PFSK-1 (cell line): Measurements from ENCODE around the gene STXBP1.

ENCODE experiments used
- FOXP2 ChIP-seq: optimal IDR thresholded peaks from 2 replicates; pipeline ENCODE3; 2011; ENCODE audit warnings: borderline replicate concordance, control low read depth, inconsistent platforms; ENCODE audit not compliant: insufficient read depth; ENCODE audit errors: extremely low read length, extremely low read depth
- POLR2AphosphoS5 ChIP-seq: IDR thresholded peaks from 2 replicates; pipeline ENCODE4 v1.6.1; 2012; ENCODE audit warnings: low read depth, mild to moderate bottlenecking, control low read depth, low read length, moderate library complexity
- REST ChIP-seq, 2 experiments: IDR thresholded peaks; 2 replicates each; pipeline versions ENCODE4 v1.6.1 to v1.8.0; 2011 to 2012; ENCODE audit warnings: low read depth in 2 of 2, low read length in 2 of 2, control low read depth in 1 of 2, inconsistent platforms in 1 of 2, mild to moderate bottlenecking in 1 of 2, moderate library complexity in 1 of 2; ENCODE audit not compliant: insufficient read depth in 1 of 2
- SIN3A ChIP-seq: IDR thresholded peaks from 2 replicates; pipeline ENCODE4 v1.6.1; 2012; ENCODE audit warnings: mild to moderate bottlenecking, low read length, moderate library complexity, borderline replicate concordance; ENCODE audit not compliant: insufficient read depth
- TAF1 ChIP-seq: IDR thresholded peaks from 2 replicates; pipeline ENCODE4 v1.6.1; 2012; ENCODE audit warnings: low read length, control low read depth, borderline replicate concordance; ENCODE audit not compliant: insufficient read depth

- TF ChIP-seq POLR2AphosphoS5 (no peak), SIN3A (no peak), FOXP2 (no peak), TAF1 (no peak), REST (IDR thresholded peaks at IDR 0.05; ENCODE audit: insufficient read depth in 1 of 2, low read depth in 2 of 2, low read length in 2 of 2) (no peak)
Observed at GRCh38 chr9:127627494-127627855, 15.4 kb downstream of the STXBP1 start.
